Endothelial cell of umbilical vein (primary cell): ENCODE results near the gene AGT.

Experiments
- EZH2 ChIP-seq: IDR thresholded peaks from 2 replicates; pipeline ENCODE4 v1.6.1; 2012; ENCODE audit warnings: borderline replicate concordance, low read depth, mild to moderate bottlenecking, moderate library complexity, low read length, inconsistent platforms; ENCODE audit not compliant: severe bottlenecking
- JUN ChIP-seq: IDR thresholded peaks from 2 replicates; pipeline ENCODE4 v1.6.1; 2011; ENCODE audit warnings: borderline replicate concordance, low read depth; ENCODE audit not compliant: insufficient read length, insufficient read depth
- MAX ChIP-seq: IDR thresholded peaks from 2 replicates; pipeline ENCODE4 v1.6.1; 2011; ENCODE audit not compliant: insufficient read depth, insufficient read length
- MYC ChIP-seq: IDR thresholded peaks from one replicate; pipeline ENCODE4 v1.6.1; 2011; ENCODE audit warnings: mild to moderate bottlenecking, low read depth, low read length
- POLR2A ChIP-seq: IDR thresholded peaks from 2 replicates; pipeline ENCODE4 v1.6.1; 2012; ENCODE audit warnings: low read depth, mild to moderate bottlenecking, control low read depth, low read length
- POLR2AphosphoS5 ChIP-seq: IDR thresholded peaks from 2 replicates; pipeline ENCODE4 v1.6.1; 2012; ENCODE audit warnings: low read depth, mild to moderate bottlenecking, control low read depth, low read length, moderate library complexity; ENCODE audit not compliant: insufficient read depth
- TF ChIP-seq, protein P1 (sequence below), 2 donors: IDR thresholded peaks; 1 replicate in 1 of 2; 2 replicates in 1 of 2; pipeline ENCODE4 v1.5.1; 2011; ENCODE audit warnings: low read length in 2 of 2, mild to moderate bottlenecking in 2 of 2, moderate library complexity in 2 of 2, control low read depth in 1 of 2, inconsistent platforms in 1 of 2, low read depth in 1 of 2; ENCODE audit not compliant: insufficient read depth in 1 of 2; ENCODE audit errors: extremely low read depth in 1 of 2

GRCh38 chr1:230713547-230713914 lies 391 bp downstream of the AGT start:
- TF ChIP-seq, protein P1, sequence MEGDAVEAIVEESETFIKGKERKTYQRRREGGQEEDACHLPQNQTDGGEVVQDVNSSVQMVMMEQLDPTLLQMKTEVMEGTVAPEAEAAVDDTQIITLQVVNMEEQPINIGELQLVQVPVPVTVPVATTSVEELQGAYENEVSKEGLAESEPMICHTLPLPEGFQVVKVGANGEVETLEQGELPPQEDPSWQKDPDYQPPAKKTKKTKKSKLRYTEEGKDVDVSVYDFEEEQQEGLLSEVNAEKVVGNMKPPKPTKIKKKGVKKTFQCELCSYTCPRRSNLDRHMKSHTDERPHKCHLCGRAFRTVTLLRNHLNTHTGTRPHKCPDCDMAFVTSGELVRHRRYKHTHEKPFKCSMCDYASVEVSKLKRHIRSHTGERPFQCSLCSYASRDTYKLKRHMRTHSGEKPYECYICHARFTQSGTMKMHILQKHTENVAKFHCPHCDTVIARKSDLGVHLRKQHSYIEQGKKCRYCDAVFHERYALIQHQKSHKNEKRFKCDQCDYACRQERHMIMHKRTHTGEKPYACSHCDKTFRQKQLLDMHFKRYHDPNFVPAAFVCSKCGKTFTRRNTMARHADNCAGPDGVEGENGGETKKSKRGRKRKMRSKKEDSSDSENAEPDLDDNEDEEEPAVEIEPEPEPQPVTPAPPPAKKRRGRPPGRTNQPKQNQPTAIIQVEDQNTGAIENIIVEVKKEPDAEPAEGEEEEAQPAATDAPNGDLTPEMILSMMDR (IDR thresholded peaks at IDR 0.05; ENCODE audit: extremely low read depth in 1 of 2, insufficient read depth in 1 of 2, low read depth in 1 of 2, low read length in 2 of 2), result no peak
- no peak for TF ChIP-seq EZH2
- no peak for TF ChIP-seq MYC
- TF ChIP-seq POLR2AphosphoS5, result no peak
- TF ChIP-seq JUN, result no peak
- no peak for TF ChIP-seq POLR2A
- TF ChIP-seq MAX, result no peak
